GM12878 (cell line): ENCODE measurements around the gene DIP2C.

ENCODE experiments used
- KDM1A ChIP-seq: fragments of 200-600 bp; sonication (generic); IDR thresholded peaks from 2 replicates; pipeline ENCODE4 v1.6.1; 2016; ENCODE audit warnings: borderline replicate concordance
- POLR2A ChIP-seq: IDR thresholded peaks from 2 replicates; pipeline ENCODE4 v1.6.1; 2011; ENCODE audit warnings: low read depth, mild to moderate bottlenecking, low read length
- TARDBP ChIP-seq: IDR thresholded peaks from 2 replicates; pipeline ENCODE4 v1.6.1; 2016; ENCODE audit warnings: borderline replicate concordance
- TF ChIP-seq, protein P1 (sequence below): IDR thresholded peaks from 2 replicates; pipeline ENCODE4 v1.6.1; 2012; ENCODE audit warnings: low read depth, low read length, improper control_type of control experiment
- TF ChIP-seq, protein P2 (sequence below): IDR thresholded peaks from 2 replicates; pipeline ENCODE4 v1.6.1; 2011; ENCODE audit warnings: low read depth, low read length, improper control_type of control experiment, borderline replicate concordance

DNA sequence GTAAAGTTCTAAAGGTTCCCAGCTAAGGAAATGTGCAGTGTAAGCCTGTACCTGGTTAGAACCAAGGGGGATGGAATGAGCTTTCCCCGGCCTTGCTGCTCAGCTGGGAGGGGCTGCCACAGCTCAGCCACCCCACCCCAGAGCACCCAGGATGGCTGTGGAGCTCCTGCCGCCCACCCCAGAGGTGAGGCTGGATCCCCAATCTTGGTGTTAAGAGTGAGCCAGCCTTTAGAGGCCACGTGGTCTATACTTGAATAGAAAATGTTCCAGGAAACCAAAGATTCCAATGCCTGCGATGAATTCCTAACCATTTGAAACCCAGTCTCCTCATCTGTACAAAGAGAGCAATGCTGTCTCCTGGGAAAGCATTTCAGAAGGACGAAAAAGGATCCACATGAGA is 16.5 kb downstream of the DIP2C start:
- TF ChIP-seq, protein P1, sequence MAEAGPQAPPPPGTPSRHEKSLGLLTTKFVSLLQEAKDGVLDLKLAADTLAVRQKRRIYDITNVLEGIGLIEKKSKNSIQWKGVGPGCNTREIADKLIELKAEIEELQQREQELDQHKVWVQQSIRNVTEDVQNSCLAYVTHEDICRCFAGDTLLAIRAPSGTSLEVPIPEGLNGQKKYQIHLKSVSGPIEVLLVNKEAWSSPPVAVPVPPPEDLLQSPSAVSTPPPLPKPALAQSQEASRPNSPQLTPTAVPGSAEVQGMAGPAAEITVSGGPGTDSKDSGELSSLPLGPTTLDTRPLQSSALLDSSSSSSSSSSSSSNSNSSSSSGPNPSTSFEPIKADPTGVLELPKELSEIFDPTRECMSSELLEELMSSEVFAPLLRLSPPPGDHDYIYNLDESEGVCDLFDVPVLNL = no peak
- TF ChIP-seq, protein P2, sequence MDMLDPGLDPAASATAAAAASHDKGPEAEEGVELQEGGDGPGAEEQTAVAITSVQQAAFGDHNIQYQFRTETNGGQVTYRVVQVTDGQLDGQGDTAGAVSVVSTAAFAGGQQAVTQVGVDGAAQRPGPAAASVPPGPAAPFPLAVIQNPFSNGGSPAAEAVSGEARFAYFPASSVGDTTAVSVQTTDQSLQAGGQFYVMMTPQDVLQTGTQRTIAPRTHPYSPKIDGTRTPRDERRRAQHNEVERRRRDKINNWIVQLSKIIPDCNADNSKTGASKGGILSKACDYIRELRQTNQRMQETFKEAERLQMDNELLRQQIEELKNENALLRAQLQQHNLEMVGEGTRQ = no peak
- TF ChIP-seq KDM1A (no peak), POLR2A (no peak), TARDBP (no peak)
